CD4-positive, CD25-positive, alpha-beta regulatory T cell (primary cell): ENCODE results near the gene KDM4B. TPM values are rescaled to one million over a fixed set of nuclear protein-coding genes. Genes with fewer than 3 reads are reported as not detected.
"Not testable (repeated sequence)": the region's sequence is repeated elsewhere in the genome, so short reads cannot be mapped to it uniquely, and the experiment has no call there.

Experiments used
- ATAC-seq, 2 donors: fragments of 150-1000 bp; cut with Tn5 transposase; one replicate each; pipeline ENCODE4 v1.10.0; 2021; ENCODE audit warnings: low read depth in 2 of 2, moderate number of reproducible peaks in 2 of 2, moderate library complexity in 1 of 2
- DNase-seq, 3 donors: peaks; one replicate each; pipeline versions ENCODE4 v3.0.0 to v3.0.0-alpha.2; 2012 to 2022; ENCODE audit warnings: mixed read lengths in 1 of 3
- H3K27ac ChIP-seq: one replicate; pipeline ENCODE4 v1.7.0; 2013; ENCODE audit warnings: mild to moderate bottlenecking, low read length; ENCODE audit not compliant: insufficient read depth, poor library complexity, severe bottlenecking
- H3K27me3 ChIP-seq: one replicate; pipeline ENCODE4 v1.7.0; 2013; ENCODE audit warnings: low read length; ENCODE audit not compliant: control insufficient read depth, insufficient read depth
- H3K36me3 ChIP-seq: one replicate; pipeline ENCODE4 v1.7.0; 2013; ENCODE audit warnings: mild to moderate bottlenecking, low read length, moderate library complexity; ENCODE audit not compliant: control insufficient read depth, insufficient read depth
- H3K4me1 ChIP-seq: 2 replicates; pipeline ENCODE4 v1.7.0; 2013; ENCODE audit warnings: mild to moderate bottlenecking, low read length; ENCODE audit not compliant: insufficient read depth, control insufficient read depth, poor library complexity, severe bottlenecking
- H3K4me3 ChIP-seq: one replicate; pipeline ENCODE4 v1.7.0; 2013; ENCODE audit warnings: low read depth, mild to moderate bottlenecking, low read length, moderate library complexity
- H3K9me3 ChIP-seq, 2 experiments: 1 replicate in 1 of 2; 2 replicates in 1 of 2; pipeline ENCODE4 v1.7.0; 2013; ENCODE audit warnings: low read length in 2 of 2, mild to moderate bottlenecking in 1 of 2, moderate library complexity in 1 of 2; ENCODE audit not compliant: control insufficient read depth in 2 of 2
- H3K27ac Mint-ChIP-seq, 3 donors: one replicate each; pipeline ENCODE4 v1.8.0; 2020 to 2022; ENCODE audit warnings: mild to moderate bottlenecking in 3 of 3, mixed read lengths in 3 of 3, moderate library complexity in 2 of 3
- H3K27me3 Mint-ChIP-seq: one replicate; pipeline ENCODE4 v1.8.0; 2022; ENCODE audit warnings: mild to moderate bottlenecking, mixed read lengths
- H3K36me3 Mint-ChIP-seq: one replicate; pipeline ENCODE4 v1.8.0; 2020; ENCODE audit warnings: mixed read lengths
- H3K4me1 Mint-ChIP-seq, 4 donors: one replicate each; pipeline ENCODE4 v1.8.0; 2020 to 2022; ENCODE audit warnings: mixed read lengths in 4 of 4, mild to moderate bottlenecking in 1 of 4
- H3K4me3 Mint-ChIP-seq, 4 donors: one replicate each; pipeline ENCODE4 v1.8.0; 2020 to 2022; ENCODE audit warnings: mild to moderate bottlenecking in 4 of 4, mixed read lengths in 4 of 4, moderate library complexity in 3 of 4
- H3K9me3 Mint-ChIP-seq, 7 donors: one replicate each; pipeline ENCODE4 v1.8.0; 2020 to 2022; ENCODE audit warnings: mixed read lengths in 7 of 7, mild to moderate bottlenecking in 3 of 7, moderate library complexity in 2 of 7
- polyA plus RNA-seq, 4 donors: library from polyadenylated mRNA; unstranded; fragments of 300-500 nt; fragmentation: Illumina TruSeq; gene quantifications; one replicate each; pipeline ENCODE4 v1.2.3, GENCODE V29; 2021
- total RNA-seq: library from RNA; stranded (reverse); gene quantifications from one replicate; pipeline ENCODE4 v1.2.3, GENCODE V29; 2022

KDM4B gene
- total and polyA plus RNA-seq, 5 donors from 2014 or later: 6.3 to 70.0 (median 8.6) TPM

DNA sequence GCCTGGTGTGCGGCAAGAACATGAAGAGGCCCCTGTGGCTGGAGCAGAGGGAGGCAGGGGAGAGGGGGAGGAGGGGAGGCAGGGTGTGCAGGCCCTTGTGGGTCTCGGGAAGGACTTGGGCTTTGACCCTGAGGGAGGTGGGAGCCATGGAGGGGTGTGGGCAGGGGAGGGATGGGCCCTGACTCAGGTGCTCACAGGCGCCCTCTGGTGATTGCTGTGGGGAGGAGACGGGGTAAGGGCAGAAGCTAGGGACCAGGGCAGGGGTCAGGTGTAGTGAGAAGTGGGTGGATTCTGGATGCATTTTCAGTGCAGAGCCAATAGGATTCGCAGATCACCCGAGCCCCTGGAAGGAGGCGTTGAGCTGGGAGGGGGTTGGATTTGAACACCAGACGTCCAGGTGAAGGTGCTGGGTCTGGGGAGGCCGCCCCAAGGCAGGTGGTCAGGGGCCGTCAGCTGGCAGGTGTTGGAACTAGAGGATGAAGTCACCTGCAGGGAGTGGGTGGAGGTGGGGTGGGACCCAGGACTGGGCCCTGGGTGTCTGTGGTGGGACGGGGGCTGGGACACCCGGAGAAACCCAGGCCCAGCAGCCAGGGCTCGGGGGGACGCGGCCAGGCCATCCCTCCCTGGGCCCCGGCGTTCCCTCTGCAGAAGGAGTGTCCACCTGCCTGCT is 185.4 kb downstream of the KDM4B start:
- Histone ChIP-seq H3K9me3 (peaks cover 0 to 4% of the 10 kb centered on the region in 2 experiments), H3K36me3 (no peaks in the 10 kb centered on the region), H3K4me1 (no peaks in the 10 kb centered on the region), H3K27ac (no peak overlapping the region), H3K27me3 (no peaks in the 10 kb centered on the region), H3K4me3 (no peak overlapping the region)
- DNase-seq (peak in 2 of 3 donors; percentile 22 to 29), ATAC-seq (peak in 1 of 2 donors; percentile 25)
- H3K36me3 Mint-ChIP-seq: peaks cover 6% of the 10 kb centered on the region
- H3K9me3 Mint-ChIP-seq: peaks cover 0 to 8% (median 0%) of the 10 kb centered on the region in 7 donors
- H3K27me3 Mint-ChIP-seq: no peaks in the 10 kb centered on the region
- H3K4me1 Mint-ChIP-seq: peaks cover 0 to 4% (median 0%) of the 10 kb centered on the region in 4 donors
- peak overlapping the region in 1 of 3 donors; percentile 36 for H3K27ac Mint-ChIP-seq
- H3K4me3 Mint-ChIP-seq: no peak overlapping the region

DNA sequence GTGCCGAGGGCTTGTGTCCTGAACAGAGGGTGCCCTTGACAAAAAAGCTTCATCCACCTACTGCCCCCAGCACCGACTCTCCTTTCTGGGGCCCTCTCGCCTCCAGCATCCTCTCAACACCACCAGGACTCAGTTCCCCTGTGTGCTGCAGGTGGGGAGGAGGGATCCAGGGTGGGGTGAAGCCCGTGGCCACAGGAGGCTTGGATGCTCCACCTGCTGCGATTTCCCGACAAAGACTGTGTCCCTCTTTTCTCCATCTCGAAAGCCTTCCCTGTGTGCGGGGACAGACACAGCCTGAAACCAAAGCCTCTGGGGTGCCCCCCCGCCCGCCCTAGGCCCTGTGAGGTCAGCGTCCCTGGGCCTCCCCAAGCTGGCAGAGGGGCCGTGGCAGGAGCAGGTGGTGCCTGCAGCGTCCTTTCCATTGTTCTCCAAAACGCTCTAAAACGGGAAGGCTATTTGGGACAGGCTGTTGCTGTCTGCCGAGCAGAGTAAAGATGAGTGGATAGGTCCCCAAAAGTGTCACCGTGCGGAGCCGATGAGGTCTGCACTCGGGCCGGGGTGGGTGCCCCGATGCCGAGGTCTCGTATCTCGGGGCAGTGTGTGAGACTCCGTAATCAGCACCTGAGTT is 186.0 kb downstream of the KDM4B start:
- Histone ChIP-seq H3K27me3 (no peaks in the 10 kb centered on the region), H3K36me3 (no peaks in the 10 kb centered on the region), H3K27ac (no peak overlapping the region), H3K4me1 (no peaks in the 10 kb centered on the region), H3K4me3 (no peak overlapping the region), H3K9me3 (peaks cover 0 to 4% of the 10 kb centered on the region in 2 experiments)
- no peak for ATAC-seq
- H3K36me3 Mint-ChIP-seq: peaks cover 4% of the 10 kb centered on the region
- no peaks in the 10 kb centered on the region for H3K27me3 Mint-ChIP-seq
- peaks cover 0 to 8% (median 0%) of the 10 kb centered on the region in 7 donors for H3K9me3 Mint-ChIP-seq
- no peak for DNase-seq
- peaks cover 0 to 4% (median 0%) of the 10 kb centered on the region in 4 donors for H3K4me1 Mint-ChIP-seq
- H3K27ac Mint-ChIP-seq: no peak overlapping the region
- no peak overlapping the region for H3K4me3 Mint-ChIP-seq

DNA sequence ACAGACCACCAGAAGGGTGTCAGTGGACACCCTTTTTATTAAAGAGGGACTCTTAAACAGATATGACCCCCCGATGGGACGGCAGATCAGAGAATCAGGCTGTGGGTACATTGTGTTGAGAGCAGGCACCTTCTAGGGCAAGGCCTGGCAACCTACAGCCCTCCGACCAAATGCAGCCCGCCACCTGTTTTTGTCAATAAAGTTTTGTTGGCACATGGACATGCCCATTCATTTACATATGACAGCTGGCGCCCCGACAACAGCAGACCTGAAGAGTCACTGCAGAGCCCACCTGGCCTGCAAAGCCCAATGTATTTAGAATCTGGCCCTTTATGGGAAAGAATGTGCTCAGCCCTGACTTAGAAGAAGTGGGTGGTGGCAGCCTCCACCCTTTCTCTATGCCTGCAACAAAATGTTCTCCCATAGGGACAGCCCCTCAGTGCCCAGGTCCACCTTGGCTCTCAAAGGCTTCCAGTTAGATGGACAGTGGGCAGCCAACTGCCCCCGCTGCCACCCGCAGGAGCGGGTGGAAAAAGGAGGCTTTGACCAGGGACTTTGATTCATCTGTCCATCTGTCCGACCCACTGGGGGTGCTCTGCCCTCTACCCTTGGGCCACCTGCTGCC is 186.8 kb downstream of the KDM4B start:
- Mint-ChIP-seq H3K9me3 (peaks cover 0 to 8% (median 0%) of the 10 kb centered on the region in 7 donors), H3K27ac (no peak overlapping the region), H3K4me1 (peaks cover 0 to 4% (median 0%) of the 10 kb centered on the region in 4 donors), H3K27me3 (no peaks in the 10 kb centered on the region), H3K4me3 (no peak overlapping the region), H3K36me3 (peaks cover 4% of the 10 kb centered on the region)
- Histone ChIP-seq H3K9me3 (peaks cover 0 to 4% of the 10 kb centered on the region in 2 experiments), H3K4me1 (no peaks in the 10 kb centered on the region), H3K27me3 (no peaks in the 10 kb centered on the region), H3K36me3 (no peaks in the 10 kb centered on the region), H3K4me3 (no peak overlapping the region), H3K27ac (no peak overlapping the region)
- ATAC-seq: no peak
- no peak for DNase-seq

DNA sequence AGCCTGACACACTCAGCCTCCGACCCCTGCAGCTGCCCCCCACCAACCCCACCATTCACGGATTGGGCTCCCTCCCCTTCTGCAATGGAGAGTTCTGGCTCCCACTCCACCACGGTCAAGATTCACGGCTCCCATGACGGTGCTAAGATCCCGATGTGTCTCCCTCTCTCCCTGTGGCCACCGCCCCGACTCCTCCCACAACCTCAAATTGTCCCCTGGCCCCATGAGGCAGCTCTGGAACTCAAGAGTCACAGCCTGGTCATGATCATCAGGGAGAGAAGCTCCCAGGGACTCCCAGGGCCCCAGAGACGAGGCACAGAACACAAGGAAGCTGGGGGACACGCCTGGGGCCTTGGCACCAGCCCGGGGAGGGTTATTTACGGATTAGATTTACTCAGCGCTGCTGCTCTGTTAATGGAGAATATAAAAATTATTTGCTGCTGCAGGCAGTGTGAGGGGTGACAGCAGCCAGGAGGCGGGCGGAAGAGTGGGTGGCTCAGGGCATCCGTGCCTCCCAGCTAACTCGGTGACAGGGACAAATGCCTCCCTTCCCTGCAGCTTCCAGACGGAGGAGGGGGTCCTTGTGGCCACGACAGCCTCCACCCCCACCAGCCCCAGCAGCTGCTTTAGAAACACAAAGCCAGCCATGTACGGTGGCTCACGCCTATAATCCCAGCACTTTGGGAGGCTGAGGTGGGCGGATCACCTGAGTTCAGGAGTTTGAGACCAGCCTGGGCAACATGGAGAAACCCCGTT is 187.5 kb downstream of the KDM4B start:
- ATAC-seq: no peak
- Mint-ChIP-seq H3K4me1 (peaks cover 0 to 4% (median 0%) of the 10 kb centered on the region in 4 donors), H3K27me3 (no peaks in the 10 kb centered on the region), H3K9me3 (peaks cover 0 to 8% (median 0%) of the 10 kb centered on the region in 7 donors), H3K4me3 (no peak overlapping the region), H3K27ac (peak overlapping the region in 1 of 3 donors; percentile 42), H3K36me3 (peaks cover 4% of the 10 kb centered on the region)
- DNase-seq: no peak
- Histone ChIP-seq H3K36me3 (no peaks in the 10 kb centered on the region), H3K27ac (no peak overlapping the region), H3K4me1 (no peaks in the 10 kb centered on the region), H3K27me3 (no peaks in the 10 kb centered on the region), H3K4me3 (no peak overlapping the region), H3K9me3 (peaks cover 0 to 4% of the 10 kb centered on the region in 2 experiments)

DNA sequence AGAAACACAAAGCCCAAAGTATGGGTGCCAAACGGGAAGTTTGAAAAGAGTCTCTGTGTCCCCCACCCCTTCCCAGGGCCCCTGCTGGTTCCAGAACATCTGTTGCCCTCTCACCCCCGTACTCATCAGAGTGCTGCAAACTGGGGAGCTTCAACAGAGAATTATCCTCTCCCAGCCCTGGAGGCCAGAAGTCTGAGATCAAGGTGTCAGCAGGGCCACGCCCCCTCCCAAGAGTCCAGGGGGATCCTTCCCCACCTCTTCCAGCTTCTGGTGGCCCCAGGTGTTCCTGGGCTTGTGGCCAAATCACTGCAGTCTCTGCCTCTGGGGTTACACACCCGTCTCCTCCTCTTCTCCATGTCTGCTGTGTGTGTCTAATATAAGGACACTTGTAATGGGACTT is 188.3 kb downstream of the KDM4B start:
- H3K27me3 ChIP-seq: no peaks in the 10 kb centered on the region
- H3K4me1 ChIP-seq: no peaks in the 10 kb centered on the region
- no peak overlapping the region for H3K27ac Mint-ChIP-seq
- H3K27me3 Mint-ChIP-seq: no peaks in the 10 kb centered on the region
- no peak overlapping the region for H3K4me3 ChIP-seq
- ATAC-seq: no peak
- H3K4me1 Mint-ChIP-seq: peaks cover 0 to 4% (median 0%) of the 10 kb centered on the region in 4 donors
- peaks cover 0 to 8% (median 2%) of the 10 kb centered on the region in 7 donors for H3K9me3 Mint-ChIP-seq
- peaks cover 0 to 4% of the 10 kb centered on the region in 2 experiments for H3K9me3 ChIP-seq
- no peak overlapping the region for H3K27ac ChIP-seq
- H3K4me3 Mint-ChIP-seq: peak overlapping the region in 1 of 4 donors; percentile 42
- no peak for DNase-seq
- no peaks in the 10 kb centered on the region for H3K36me3 ChIP-seq
- H3K36me3 Mint-ChIP-seq: peaks cover 4% of the 10 kb centered on the region

DNA sequence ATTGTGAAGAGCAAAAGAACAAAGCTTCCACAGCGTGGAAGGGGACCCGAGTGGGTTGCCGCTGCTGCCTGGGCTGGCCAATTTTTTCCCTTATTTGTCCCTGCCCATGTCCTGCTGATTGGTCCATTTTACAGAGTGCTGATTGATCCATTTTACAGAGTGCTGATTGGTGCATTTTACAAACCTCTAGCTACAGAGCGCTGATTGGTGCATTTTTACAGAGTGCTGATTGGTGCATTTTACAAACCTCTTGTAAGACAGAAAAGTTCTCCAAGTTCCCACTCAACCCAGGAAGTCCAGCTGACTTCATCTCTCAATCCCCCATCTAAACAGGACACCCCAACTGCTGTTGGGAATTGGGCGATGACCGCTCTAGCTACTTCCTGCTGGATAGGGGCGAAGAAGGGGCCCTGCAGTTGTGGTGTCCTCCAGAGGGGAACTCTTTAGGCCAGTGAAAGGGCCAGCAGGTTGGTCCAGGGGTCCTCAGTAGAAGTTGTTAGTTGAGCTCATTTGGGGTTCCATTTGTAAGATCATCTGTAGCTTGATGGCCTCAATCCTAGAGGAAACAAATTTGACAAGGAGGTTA is 189.7 kb downstream of the KDM4B start:
- H3K4me3 ChIP-seq, H3K4me3 Mint-ChIP-seq, H3K36me3 ChIP-seq, H3K27ac Mint-ChIP-seq, DNase-seq, H3K9me3 ChIP-seq, H3K9me3 Mint-ChIP-seq, ATAC-seq, H3K27ac ChIP-seq, H3K27me3 ChIP-seq, H3K4me1 Mint-ChIP-seq, H3K27me3 Mint-ChIP-seq, H3K36me3 Mint-ChIP-seq, H3K4me1 ChIP-seq: not testable (repeated sequence)

DNA sequence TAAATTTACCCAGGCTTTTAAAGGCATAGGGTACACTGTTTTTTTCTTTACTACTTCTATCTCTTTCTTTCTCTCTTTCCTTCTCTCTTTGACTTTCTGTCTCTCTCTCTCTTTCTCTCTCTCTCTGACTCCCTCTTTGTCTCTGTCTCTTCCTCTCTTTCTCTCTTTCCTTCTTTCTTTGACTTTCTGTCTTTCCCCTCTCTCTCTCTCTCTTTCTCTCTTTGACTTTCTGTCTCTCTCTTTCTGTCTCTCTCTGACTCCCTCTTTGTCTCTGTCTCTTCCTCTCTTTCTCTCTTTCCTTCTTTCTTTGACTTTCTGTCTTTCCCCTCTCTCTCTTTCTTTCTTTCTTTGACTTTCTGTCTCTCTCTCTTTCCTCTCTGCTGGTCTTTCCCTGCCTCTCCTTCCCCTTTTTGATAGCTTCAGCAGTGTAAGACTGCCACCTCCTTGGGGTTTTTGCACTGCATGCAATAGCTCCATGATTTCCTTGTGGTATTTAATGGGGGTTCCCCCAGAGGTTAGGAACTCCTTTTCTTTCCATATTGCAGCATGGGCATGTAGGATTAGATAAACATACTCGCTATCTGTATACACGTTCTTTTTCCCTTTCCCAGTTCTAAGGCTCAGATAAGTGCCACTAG is 191.4 kb downstream of the KDM4B start:
- not testable (repeated sequence) for ATAC-seq, H3K36me3 Mint-ChIP-seq, H3K27ac Mint-ChIP-seq, H3K27ac ChIP-seq, H3K4me1 Mint-ChIP-seq, H3K9me3 Mint-ChIP-seq, DNase-seq, H3K27me3 Mint-ChIP-seq, H3K4me3 Mint-ChIP-seq, H3K9me3 ChIP-seq, H3K27me3 ChIP-seq, H3K36me3 ChIP-seq, H3K4me1 ChIP-seq, H3K4me3 ChIP-seq
